Globus pallidus (tissue), 1 donor: ENCODE data around the gene CDC7.
A peak's percentile ranks its signal among the peaks of the same experiment; 100 is the strongest.
"Not testable (repeated sequence)": the region's sequence is repeated elsewhere in the genome, so short reads cannot be mapped to it uniquely, and the experiment has no call there.

Experiments
- DNase-seq: peaks from one replicate; pipeline ENCODE4 v3.0.0-alpha.2; 2015; ENCODE audit warnings: low spot score

The CDC7 gene

GRCh38 chr1:91500756-91501522 is at the start of gene CDC7:
TSS of gene CDC7 (plus strand) at chr1:91500851. CDS start at chr1:91501717, 866 bp downstream.
- DNase-seq, result peak; percentile 87

GRCh38 chr1:91454136-91454535 is 46.5 kb upstream of the CDC7 start:
- DNase-seq, result no peak

- DNase-seq, result no peak
Measured at GRCh38 chr1:91455334-91455733, 45.3 kb upstream of the CDC7 start.

- no peak for DNase-seq
Measured at GRCh38 chr1:91455896-91456295, 44.8 kb upstream of the CDC7 start.

GRCh38 chr1:91465350-91465749 is 35.3 kb upstream of the CDC7 start:
- not testable (repeated sequence) for DNase-seq

- no peak for DNase-seq
Measured at GRCh38 chr1:91476533-91477217, 24.0 kb upstream of the CDC7 start.

GRCh38 chr1:91487469-91487868 is 13.2 kb upstream of the CDC7 start:
- no peak for DNase-seq

- no peak for DNase-seq
Measured at GRCh38 chr1:91490501-91490900, 10.2 kb upstream of the CDC7 start.

GRCh38 chr1:91498035-91498434 is 2.6 kb upstream of the CDC7 start:
- DNase-seq, result no peak

- no peak for DNase-seq
Measured at GRCh38 chr1:91498498-91499245, 2.0 kb upstream of the CDC7 start.

- no peak for DNase-seq
Measured at GRCh38 chr1:91499346-91499745, 1.3 kb upstream of the CDC7 start.

- DNase-seq, result peak; percentile 3
Measured at GRCh38 chr1:91499904-91500755, 521 bp upstream of the CDC7 start.

- no peak for DNase-seq
Measured at GRCh38 chr1:91501523-91501851, 836 bp downstream of the CDC7 start.

- DNase-seq, result no peak
Measured at GRCh38 chr1:91501971-91502671, 1.5 kb downstream of the CDC7 start.

GRCh38 chr1:91502672-91503184 is 2.1 kb downstream of the CDC7 start:
- DNase-seq, result no peak

GRCh38 chr1:91503332-91503900 is 2.8 kb downstream of the CDC7 start:
- DNase-seq, result no peak

- no peak for DNase-seq
Measured at GRCh38 chr1:91503975-91504530, 3.4 kb downstream of the CDC7 start.

- no peak for DNase-seq
Measured at GRCh38 chr1:91505086-91505485, 4.4 kb downstream of the CDC7 start.

- DNase-seq, result no peak
Measured at GRCh38 chr1:91506071-91506470, 5.4 kb downstream of the CDC7 start.

GRCh38 chr1:91507328-91507727 is 6.7 kb downstream of the CDC7 start:
- no peak for DNase-seq
